ENCODE data around the gene MRPS35. TPM values are rescaled to one million over a fixed set of nuclear protein-coding genes. Genes with fewer than 3 reads are reported as not detected.

The MRPS35 gene
- total RNA-seq, 1 experiment from 2014 or later: 117 TPM

- peak; percentile 72 for DNase-seq
Measured at GRCh38 chr12:27779920-27780611, 69.4 kb downstream of the MRPS35 start, which contains the start of the genes KLHL42 and MANSC4. Gene KLHL42, plus strand, starts transcription at chr12:27780233. Its CDS starts 98 bp downstream, at chr12:27780331. Gene MANSC4, minus strand, starts transcription at chr12:27780236. Its CDS starts 8,960 bp downstream, at chr12:27771276.

GRCh38 chr12:27780612-27781408 lies 70.2 kb downstream of the MRPS35 start:
- TSS peak; percentile 62 for BruUV-seq (replicated peaks)
- Histone ChIP-seq H2AFZ (ENCODE audit: low read length) (peak overlapping the region; percentile 73), H3K27me3 (ENCODE audit: low read length) (no peaks in the 10 kb centered on the region), H3K27ac (ENCODE audit: low read length) (peak overlapping the region; percentile 64), H3K4me3 (ENCODE audit: low read length) (peak overlapping the region; percentile 78), H4K20me1 (ENCODE audit: low read length) (no peaks in the 10 kb centered on the region), H3K4me1 (ENCODE audit: insufficient read depth, low read length) (peaks cover 45% of the 10 kb centered on the region), H3K9me3 (ENCODE audit: low read length) (no peaks in the 10 kb centered on the region), H3K36me3 (ENCODE audit: low read depth, low read length) (peaks cover 3% of the 10 kb centered on the region; the same call in 1 of the 2 replicates), H3K79me2 (ENCODE audit: low read length) (peaks cover 70% of the 10 kb centered on the region), H3F3A (ENCODE audit: low read length, unreplicated experiment) (peaks cover 10% of the 10 kb centered on the region), H3K9ac (ENCODE audit: low read length) (peak overlapping the region; percentile 93), H3K4me2 (ENCODE audit: low read length) (peak overlapping the region; percentile 92), H3K9me2 (replicated peaks; ENCODE audit: low read length) (no peaks in the 10 kb centered on the region)
- ChIA-PET CTCF (interaction anchor here (1.0 to 1.4 kb wide), 4 partner anchors 19 to 60 kb away, joined by 3 to 13 read pairs (median 4); no protein-coding TSS in a partner anchor), POLR2A (ENCODE audit: unreplicated experiment) (interaction anchor here (1.4 kb wide), 1 partner anchor 41 kb away, joined by 8 read pairs; no protein-coding TSS in a partner anchor)
- peak; percentile 44 for ATAC-seq
- DNase-seq: peak; percentile 93
- TF ChIP-seq EZH2phosphoT487 (IDR thresholded peaks at IDR 0.05; ENCODE audit: borderline replicate concordance, low read length) (no peak), CTCF (conservative IDR thresholded peaks at IDR 0.05; ENCODE audit: low read depth, low read length) (no peak), EZH2 (IDR thresholded peaks at IDR 0.05; ENCODE audit: low read length, unreplicated experiment) (no peak)
- intact Hi-C loops (cut with micrococcal nuclease): loop anchor here (1.0 to 2.0 kb wide), 2 partner anchors 41 to 60 kb away; no protein-coding TSS in a partner anchor

More at GRCh38 chr12:27779920-27780611, 69.4 kb downstream of the MRPS35 start, which contains the start of the genes KLHL42 and MANSC4:
- Histone ChIP-seq H3F3A (ENCODE audit: low read length, unreplicated experiment) (peaks cover 5% of the 10 kb centered on the region), H3K4me1 (ENCODE audit: insufficient read depth, low read length) (peaks cover 38% of the 10 kb centered on the region), H3K4me3 (ENCODE audit: low read length) (peak within 1 kb of the TSS; percentile 78), H2AFZ (ENCODE audit: low read length) (peak within 1 kb of the TSS; percentile 87), H3K36me3 (ENCODE audit: low read depth, low read length) (peaks cover 3% of the 10 kb centered on the region; the same call in 1 of the 2 replicates), H3K9ac (ENCODE audit: low read length) (peak within 1 kb of the TSS; percentile 93), H3K4me2 (ENCODE audit: low read length) (peak within 1 kb of the TSS; percentile 98), H3K79me2 (ENCODE audit: low read length) (peaks cover 65% of the 10 kb centered on the region), H4K20me1 (ENCODE audit: low read length) (no peaks in the 10 kb centered on the region), H3K9me3 (ENCODE audit: low read length) (no peaks in the 10 kb centered on the region), H3K9me2 (replicated peaks; ENCODE audit: low read length) (no peaks in the 10 kb centered on the region), H3K27me3 (ENCODE audit: low read length) (no peaks in the 10 kb centered on the region), H3K27ac (ENCODE audit: low read length) (peak within 1 kb of the TSS; percentile 64)
- peak; percentile 64 for ATAC-seq
- CTCF ChIA-PET: interaction anchor here (1.0 to 1.4 kb wide), 5 partner anchors 19 to 60 kb away, joined by 3 to 13 read pairs (median 4); no protein-coding TSS in a partner anchor
- no peak for TF ChIP-seq EZH2 (IDR thresholded peaks at IDR 0.05; ENCODE audit: low read length, unreplicated experiment)
- TF ChIP-seq CTCF (conservative IDR thresholded peaks at IDR 0.05; ENCODE audit: low read depth, low read length): no peak
- TF ChIP-seq EZH2phosphoT487 (IDR thresholded peaks at IDR 0.05; ENCODE audit: borderline replicate concordance, low read length): no peak
- no TSS peak for BruUV-seq (replicated peaks)
- intact Hi-C loops (cut with micrococcal nuclease): loop anchor here (2.0 kb wide), 1 partner anchor 61 kb away; no protein-coding TSS in a partner anchor
- POLR2A ChIA-PET (ENCODE audit: unreplicated experiment): interaction anchor here (0.6 to 1.4 kb wide), 3 partner anchors 34 to 205 kb away, joined by 4 to 8 read pairs (median 4); no protein-coding TSS in a partner anchor
